GM13977 (cell line): ENCODE measurements around the gene APH1B.
A peak's percentile ranks its signal among the peaks of the same experiment; 100 is the strongest.

Source experiments
- DNase-seq: peaks from one replicate; pipeline ENCODE4 v3.0.0; 2012; ENCODE audit warnings: low spot score
- in situ Hi-C: fragments of 300-500 bp; cut with MboI; formaldehyde crosslinking; loops from one replicate; pipeline ENCODE4 v1.12.0; 2022; ENCODE audit warnings: low sequenced_read_pairs, low pct_unique_long_range_greater_than_20kb, mixed read lengths, inconsistent platforms; ENCODE audit not compliant: unreplicated experiment
- TF ChIP-seq, protein P1 (sequence below): IDR thresholded peaks from 2 replicates; pipeline ENCODE4 v1.5.1; 2012; ENCODE audit warnings: mild to moderate bottlenecking, control low read depth; ENCODE audit not compliant: insufficient read depth; ENCODE audit errors: extremely low read depth, missing control alignments

Gene APH1B

DNA sequence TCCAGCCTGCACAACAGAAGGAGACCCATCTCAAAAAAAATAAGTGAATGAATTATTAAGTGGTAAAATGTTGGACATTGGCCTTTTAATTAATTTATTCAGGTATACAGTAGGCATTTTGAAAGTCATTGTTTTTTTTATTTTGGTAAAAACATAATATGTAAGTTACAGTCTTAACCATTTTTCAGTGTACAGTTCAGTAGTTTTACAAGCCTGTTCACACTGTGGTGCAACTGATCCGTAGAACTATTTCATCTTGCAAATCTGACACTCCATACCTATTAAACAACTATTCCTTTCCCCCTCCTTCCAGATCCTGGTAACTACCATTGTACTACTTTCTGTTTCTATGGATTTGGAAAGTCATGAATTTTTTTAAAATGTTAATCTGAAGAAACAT is 36.1 kb upstream of the APH1B start:
- in situ Hi-C loops = no loop called here

DNA sequence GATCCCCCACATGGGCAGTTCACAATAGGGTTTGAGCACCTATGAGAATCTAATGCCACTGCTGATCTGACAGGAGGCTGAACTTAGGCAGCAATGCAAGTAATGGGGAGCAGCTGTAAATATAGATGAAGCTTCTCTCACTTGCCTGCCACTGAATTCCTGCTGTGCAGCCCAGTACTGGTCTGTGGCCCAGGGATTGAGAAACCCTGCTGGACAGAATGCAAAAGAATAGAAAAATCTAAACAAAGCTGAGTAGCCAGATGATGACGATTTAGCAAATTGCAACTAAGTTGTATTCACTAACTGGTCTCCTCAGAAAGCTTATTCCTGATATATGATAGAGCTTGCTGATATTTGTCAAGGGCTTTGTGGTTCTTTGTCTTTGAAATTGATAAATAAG is 34.3 kb upstream of the APH1B start:
- in situ Hi-C loops = no loop called here
- no peak for DNase-seq
- TF ChIP-seq, protein P1, sequence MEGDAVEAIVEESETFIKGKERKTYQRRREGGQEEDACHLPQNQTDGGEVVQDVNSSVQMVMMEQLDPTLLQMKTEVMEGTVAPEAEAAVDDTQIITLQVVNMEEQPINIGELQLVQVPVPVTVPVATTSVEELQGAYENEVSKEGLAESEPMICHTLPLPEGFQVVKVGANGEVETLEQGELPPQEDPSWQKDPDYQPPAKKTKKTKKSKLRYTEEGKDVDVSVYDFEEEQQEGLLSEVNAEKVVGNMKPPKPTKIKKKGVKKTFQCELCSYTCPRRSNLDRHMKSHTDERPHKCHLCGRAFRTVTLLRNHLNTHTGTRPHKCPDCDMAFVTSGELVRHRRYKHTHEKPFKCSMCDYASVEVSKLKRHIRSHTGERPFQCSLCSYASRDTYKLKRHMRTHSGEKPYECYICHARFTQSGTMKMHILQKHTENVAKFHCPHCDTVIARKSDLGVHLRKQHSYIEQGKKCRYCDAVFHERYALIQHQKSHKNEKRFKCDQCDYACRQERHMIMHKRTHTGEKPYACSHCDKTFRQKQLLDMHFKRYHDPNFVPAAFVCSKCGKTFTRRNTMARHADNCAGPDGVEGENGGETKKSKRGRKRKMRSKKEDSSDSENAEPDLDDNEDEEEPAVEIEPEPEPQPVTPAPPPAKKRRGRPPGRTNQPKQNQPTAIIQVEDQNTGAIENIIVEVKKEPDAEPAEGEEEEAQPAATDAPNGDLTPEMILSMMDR = no peak

More for the DNA sequence above, 36.1 kb upstream of the APH1B start:
- TF ChIP-seq, protein P1 = no peak
- DNase-seq = no peak

DNA sequence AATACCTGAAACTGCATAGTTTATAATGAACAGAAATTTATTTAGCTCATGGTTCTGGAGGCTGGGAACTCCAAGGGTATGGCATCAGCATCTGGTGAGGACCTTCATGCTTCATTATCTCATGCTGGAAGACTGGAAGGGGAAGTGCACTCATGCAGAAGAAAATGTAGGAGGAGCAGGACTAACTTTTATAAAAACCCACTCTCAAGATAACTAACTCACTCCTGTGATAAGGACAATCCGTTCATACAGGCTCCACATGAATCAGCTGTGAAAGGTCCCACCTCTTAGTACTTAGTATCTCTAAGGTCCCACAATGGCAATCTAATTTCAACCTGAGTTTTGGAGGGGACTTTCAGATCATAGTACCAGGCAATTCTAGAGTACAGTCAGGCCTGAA is 33.6 kb upstream of the APH1B start:
- TF ChIP-seq, protein P1 = no peak
- in situ Hi-C loops = no loop called here
- peak; percentile 23 for DNase-seq

DNA sequence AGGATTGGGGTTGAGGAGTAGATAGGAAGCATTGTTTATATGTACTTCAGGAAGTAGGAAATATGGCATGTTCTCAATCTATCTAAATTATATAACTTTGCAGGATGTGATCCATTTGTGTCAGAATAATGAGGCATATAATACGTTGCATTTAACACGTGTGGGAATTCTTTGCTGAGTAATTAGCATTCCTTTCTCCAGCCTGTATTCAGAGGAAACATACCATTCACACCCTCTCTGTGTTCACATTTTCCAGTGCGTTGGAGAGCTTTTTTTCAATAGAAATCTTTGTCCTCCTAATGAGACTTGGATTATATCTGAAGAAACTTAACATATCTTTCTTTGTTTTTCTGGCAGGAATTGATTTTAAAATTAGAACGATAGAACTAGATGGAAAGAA is 33.0 kb upstream of the APH1B start:
- in situ Hi-C loops = no loop called here
- TF ChIP-seq, protein P1 = no peak
- no peak for DNase-seq

DNA sequence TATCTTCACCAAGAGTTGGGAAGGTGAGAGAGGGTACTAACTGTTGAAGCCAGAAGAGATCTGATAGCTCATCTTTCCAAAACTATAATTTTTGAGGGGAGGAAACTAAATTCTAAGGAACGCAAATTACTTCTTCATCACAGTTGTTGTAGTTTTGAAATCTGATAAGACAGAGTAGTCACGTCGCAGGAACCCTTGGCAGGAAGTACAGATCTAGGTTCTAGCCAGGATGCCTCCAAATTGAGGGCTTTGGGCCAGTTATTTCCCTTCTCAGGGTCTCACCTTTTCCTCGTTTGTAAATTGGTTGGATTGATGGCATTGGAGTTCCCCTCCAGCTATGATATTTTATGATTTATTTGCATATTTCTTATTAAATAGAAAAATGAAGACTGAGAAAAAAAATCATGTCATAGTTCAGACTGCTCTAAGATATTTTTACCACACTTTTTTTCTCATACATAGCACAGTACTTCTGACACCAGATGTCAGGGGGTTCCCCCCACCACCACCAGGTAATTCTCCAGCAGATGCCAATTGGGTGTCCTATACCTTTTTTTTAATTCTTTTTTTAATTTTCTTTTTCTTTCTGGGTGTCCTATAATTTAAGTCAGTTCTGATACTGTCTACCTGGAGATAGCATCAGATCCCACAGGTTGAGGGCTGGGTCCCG is 32.3 kb upstream of the APH1B start:
- in situ Hi-C loops = no loop called here
- TF ChIP-seq, protein P1 = no peak
- peak; percentile 43 for DNase-seq

DNA sequence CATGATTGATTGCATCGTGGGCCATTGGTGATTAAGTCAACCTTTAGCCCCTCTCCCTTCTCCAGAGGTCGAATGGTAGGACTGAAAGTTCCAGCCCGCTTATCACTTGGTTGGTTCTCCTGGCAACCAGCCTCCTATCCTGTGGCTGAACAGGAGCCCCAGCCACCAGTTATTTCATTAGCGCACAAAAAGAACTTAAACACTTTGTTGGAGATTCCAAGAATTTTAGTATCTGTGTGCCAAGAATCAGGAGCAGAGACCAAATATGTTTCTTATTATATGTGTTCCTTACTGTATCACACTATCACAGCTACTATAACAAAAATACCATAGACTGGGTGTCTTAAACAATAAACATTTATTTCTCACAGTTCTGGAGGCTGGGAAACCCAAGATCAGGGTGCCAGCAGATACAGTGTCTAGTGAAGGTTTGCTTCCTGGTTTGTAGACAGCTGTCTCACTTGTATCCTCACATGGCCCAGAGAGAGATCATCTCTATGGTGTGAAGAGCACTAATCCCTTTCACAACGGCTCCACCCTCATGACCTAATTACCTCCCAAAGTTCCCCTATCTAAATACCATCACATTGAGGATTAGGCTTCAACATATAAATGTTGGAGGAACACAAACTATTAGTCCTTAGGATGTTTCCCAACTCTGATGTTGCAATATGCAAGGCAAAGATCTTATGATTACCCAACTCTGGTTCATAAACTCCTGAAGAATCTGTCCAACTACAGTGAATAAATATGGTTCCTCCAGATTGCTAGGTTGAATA is 30.5 kb upstream of the APH1B start:
- in situ Hi-C loops = no loop called here
- DNase-seq = no peak
- TF ChIP-seq, protein P1 = no peak
